ENCODE data around the gene VAMP2.

Gene VAMP2

GRCh38 chr17:8152112-8152775 lies 10.5 kb downstream of the VAMP2 start, which contains the start of gene PER1 (continued):
- no peak for TF ChIP-seq PRDM2 (tag by site-specific recombination; IDR thresholded peaks at IDR 0.05; ENCODE audit: borderline replicate concordance)
- TF ChIP-seq ZNF114 (tag by site-specific recombination; IDR thresholded peaks at IDR 0.05): no peak
- TF ChIP-seq GLIS2 (tag by site-specific recombination; IDR thresholded peaks at IDR 0.05): peak; percentile 81
- peak; percentile 95 for TF ChIP-seq ZNF600 (tag by site-specific recombination; IDR thresholded peaks at IDR 0.05)
- TF ChIP-seq ZNF416 (tag by site-specific recombination; IDR thresholded peaks at IDR 0.05): no peak
- TF ChIP-seq ZFP3 (tag by site-specific recombination; IDR thresholded peaks at IDR 0.05; ENCODE audit: low read depth): no peak
- no peak for TF ChIP-seq ZNF302 (tag by site-specific recombination; IDR thresholded peaks at IDR 0.05; ENCODE audit: low read depth)
- TF ChIP-seq ZNF48 (tag by site-specific recombination; IDR thresholded peaks at IDR 0.05): no peak
- no peak for TF ChIP-seq ZNF169 (tag by site-specific recombination; IDR thresholded peaks at IDR 0.05)
- no peak for TF ChIP-seq MYNN (tag by site-specific recombination; IDR thresholded peaks at IDR 0.05; ENCODE audit: borderline replicate concordance)
- no peak for TF ChIP-seq ZBTB49 (tag by site-specific recombination; IDR thresholded peaks at IDR 0.05; ENCODE audit: low read depth)
- TF ChIP-seq ZNF518A (tag by site-specific recombination; conservative IDR thresholded peaks at IDR 0.05; ENCODE audit: low read depth): no peak
- TF ChIP-seq ZNF610 (tag by site-specific recombination; IDR thresholded peaks at IDR 0.05; ENCODE audit: borderline replicate concordance): peak; percentile 50; the same call in 1 of the 2 replicates
- TF ChIP-seq ZSCAN18 (tag by site-specific recombination; IDR thresholded peaks at IDR 0.05): no peak
- peak; percentile 90 for TF ChIP-seq ZNF341 (tag by site-specific recombination; IDR thresholded peaks at IDR 0.05; ENCODE audit: low read depth)
- no peak for TF ChIP-seq ZBTB44 (tag by site-specific recombination; IDR thresholded peaks at IDR 0.05)
- peak; percentile 98 for TF ChIP-seq ZNF335 (tag by site-specific recombination; conservative IDR thresholded peaks at IDR 0.05)
- TF ChIP-seq TCF7L2 (IDR thresholded peaks at IDR 0.05; ENCODE audit: borderline replicate concordance, low read depth, low read length): no peak
- no peak for TF ChIP-seq ZNF121 (tag by site-specific recombination; IDR thresholded peaks at IDR 0.05)
- TF ChIP-seq HOXA7 (CRISPR knock-in tag; IDR thresholded peaks at IDR 0.05; ENCODE audit: borderline replicate concordance): no peak

Data from HEK293 (cell line).